HG03097 (cell line): ENCODE measurements around the gene PUS3.

Experiments used
- ATAC-seq: cut with Tn5 transposase; IDR thresholded peaks from one replicate; pipeline ENCODE4 v1.9.1; 2021; ENCODE audit not compliant: unreplicated experiment, low FRiP score

The PUS3 gene

GRCh38 chr11:125902927-125903710, at the start of gene PUS3:
TSS of gene PUS3 (minus strand) at chr11:125903206. CDS start at chr11:125896284, 6,922 bp downstream.
- ATAC-seq: peak; percentile 98

GRCh38 chr11:125952559-125952958, 49.6 kb upstream of the PUS3 start:
- ATAC-seq: no peak

GRCh38 chr11:125951731-125952130, 48.7 kb upstream of the PUS3 start:
- ATAC-seq: no peak

GRCh38 chr11:125950696-125951651, 48.0 kb upstream of the PUS3 start:
- ATAC-seq: no peak

- ATAC-seq: no peak
Measured at GRCh38 chr11:125950178-125950490, 47.1 kb upstream of the PUS3 start.

GRCh38 chr11:125949271-125950177, 46.5 kb upstream of the PUS3 start:
- no peak for ATAC-seq

GRCh38 chr11:125948278-125949051, 45.5 kb upstream of the PUS3 start:
- ATAC-seq: no peak

GRCh38 chr11:125947419-125948277, 44.6 kb upstream of the PUS3 start:
- no peak for ATAC-seq

- ATAC-seq: no peak
Measured at GRCh38 chr11:125946712-125947418, 43.9 kb upstream of the PUS3 start.

- ATAC-seq: no peak
Measured at GRCh38 chr11:125945797-125946520, 43.0 kb upstream of the PUS3 start, which contains the start of gene VSIG10L2. TSS of gene VSIG10L2 (plus strand) at chr11:125946044. CDS start at chr11:125946056, 12 bp downstream.

GRCh38 chr11:125945011-125945796, 42.2 kb upstream of the PUS3 start:
- no peak for ATAC-seq

- no peak for ATAC-seq
Measured at GRCh38 chr11:125944350-125945010, 41.5 kb upstream of the PUS3 start.

GRCh38 chr11:125943661-125944349, 40.8 kb upstream of the PUS3 start:
- no peak for ATAC-seq

- no peak for ATAC-seq
Measured at GRCh38 chr11:125942771-125943428, 39.9 kb upstream of the PUS3 start.
